ENCODE results near the gene FGF11.

FGF11 gene

DNA sequence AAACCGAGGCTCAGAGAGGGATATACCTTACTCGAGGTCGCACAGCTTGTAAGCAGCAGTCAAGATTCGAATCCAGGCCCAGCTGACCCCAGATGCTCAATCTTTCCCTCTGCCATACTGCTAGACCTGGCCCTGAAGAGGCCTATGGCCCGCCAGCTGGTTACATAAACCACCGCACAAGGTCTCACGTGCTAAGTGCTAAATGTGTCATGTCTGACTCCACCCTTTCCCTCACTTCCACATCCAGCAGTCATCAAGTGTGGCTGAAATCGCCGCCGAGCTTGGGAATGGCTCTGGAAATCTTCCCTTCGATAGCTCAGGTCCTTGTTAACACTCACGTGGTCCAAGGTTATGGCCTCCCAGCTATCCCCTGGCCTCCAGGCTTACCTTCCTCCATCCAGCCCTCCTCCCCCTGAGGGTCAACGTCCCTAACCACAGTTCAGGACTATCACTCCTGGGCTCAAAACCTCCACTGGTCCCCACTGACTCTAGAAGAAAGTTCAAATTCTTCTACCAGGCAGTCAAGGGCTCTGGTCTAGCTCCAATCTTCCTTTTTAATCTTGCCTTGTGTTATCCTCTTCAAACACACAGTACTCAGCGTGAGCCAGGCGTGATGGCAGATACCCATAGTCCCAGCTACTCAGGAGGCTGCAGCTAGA is 36.6 kb downstream of the FGF11 start:
- DNase-seq (ENCODE audit: extremely low spot score): no peak
- ChIA-PET POLR2A (interaction anchor here (1.6 kb wide), 1 partner anchor 9 kb away, joined by 10 read pairs; the partner anchor contains the start of gene POLR2A), CTCF (interaction anchor here (1.1 to 2.3 kb wide), 7 partner anchors 9 to 85 kb away, joined by 4 to 10 read pairs (median 6); partner anchors contain the start of gene TMEM102)
- TF ChIP-seq, protein P1, sequence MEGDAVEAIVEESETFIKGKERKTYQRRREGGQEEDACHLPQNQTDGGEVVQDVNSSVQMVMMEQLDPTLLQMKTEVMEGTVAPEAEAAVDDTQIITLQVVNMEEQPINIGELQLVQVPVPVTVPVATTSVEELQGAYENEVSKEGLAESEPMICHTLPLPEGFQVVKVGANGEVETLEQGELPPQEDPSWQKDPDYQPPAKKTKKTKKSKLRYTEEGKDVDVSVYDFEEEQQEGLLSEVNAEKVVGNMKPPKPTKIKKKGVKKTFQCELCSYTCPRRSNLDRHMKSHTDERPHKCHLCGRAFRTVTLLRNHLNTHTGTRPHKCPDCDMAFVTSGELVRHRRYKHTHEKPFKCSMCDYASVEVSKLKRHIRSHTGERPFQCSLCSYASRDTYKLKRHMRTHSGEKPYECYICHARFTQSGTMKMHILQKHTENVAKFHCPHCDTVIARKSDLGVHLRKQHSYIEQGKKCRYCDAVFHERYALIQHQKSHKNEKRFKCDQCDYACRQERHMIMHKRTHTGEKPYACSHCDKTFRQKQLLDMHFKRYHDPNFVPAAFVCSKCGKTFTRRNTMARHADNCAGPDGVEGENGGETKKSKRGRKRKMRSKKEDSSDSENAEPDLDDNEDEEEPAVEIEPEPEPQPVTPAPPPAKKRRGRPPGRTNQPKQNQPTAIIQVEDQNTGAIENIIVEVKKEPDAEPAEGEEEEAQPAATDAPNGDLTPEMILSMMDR (IDR thresholded peaks at IDR 0.05; ENCODE audit: control extremely low read depth, extremely low read depth, low read depth, missing control alignments): no peak

DNA sequence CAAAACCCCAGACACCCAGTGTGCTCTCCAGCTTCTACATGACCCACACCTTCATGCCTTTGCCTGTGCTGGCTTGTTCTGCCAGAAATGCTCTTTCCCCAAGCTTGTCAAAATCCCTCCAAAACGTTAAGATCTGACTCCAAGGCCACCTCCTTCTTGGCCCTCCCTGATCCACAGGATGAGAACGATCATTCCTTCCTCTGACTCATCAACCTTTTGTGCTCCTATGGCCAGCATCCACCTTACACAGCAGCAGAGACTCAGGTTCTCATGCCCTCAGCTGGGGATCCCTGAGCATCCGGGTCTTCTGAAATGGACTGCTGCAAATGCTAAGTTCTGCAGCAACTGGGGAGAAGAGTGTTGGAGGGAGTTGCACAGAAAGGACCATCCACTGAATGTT is 37.2 kb downstream of the FGF11 start:
- TF ChIP-seq, protein P1 (IDR thresholded peaks at IDR 0.05; ENCODE audit: control extremely low read depth, extremely low read depth, low read depth, missing control alignments): no peak
- CTCF ChIA-PET: interaction anchor here (1.2 to 2.3 kb wide), 6 partner anchors 10 to 84 kb away, joined by 4 to 10 read pairs (median 6); partner anchors contain the start of gene TMEM102

DNA sequence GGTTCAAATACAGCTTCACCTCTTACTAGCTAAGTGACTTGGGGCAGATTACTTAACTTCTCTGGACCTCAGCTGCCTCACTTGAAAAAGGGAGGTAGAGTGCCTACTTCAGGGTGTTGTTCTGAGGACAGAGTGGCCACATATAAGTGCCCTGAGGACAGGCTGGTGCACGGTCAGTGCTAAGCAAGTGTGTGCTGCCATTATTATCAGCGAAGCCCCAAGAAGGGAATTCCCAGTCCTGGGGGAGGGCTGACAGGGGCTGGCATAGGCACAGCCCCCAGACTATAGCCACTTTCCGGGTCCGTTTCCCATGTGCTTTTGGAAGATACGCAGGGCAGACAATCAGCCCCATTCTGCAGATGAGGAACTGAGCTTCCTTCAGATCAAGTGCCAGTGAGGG is 37.6 kb downstream of the FGF11 start:
- ChIA-PET CTCF (interaction anchor here (1.5 to 2.3 kb wide), 3 partner anchors 15 to 42 kb away, joined by 5 to 7 read pairs (median 6); partner anchors contain the start of gene TMEM102), POLR2A (interaction anchor here (1.6 kb wide), 1 partner anchor 8 kb away, joined by 10 read pairs; the partner anchor contains the start of gene POLR2A)
- TF ChIP-seq, protein P1 (IDR thresholded peaks at IDR 0.05; ENCODE audit: control extremely low read depth, extremely low read depth, low read depth, missing control alignments): no peak
- DNase-seq (ENCODE audit: extremely low spot score): no peak

More for the DNA sequence above, 37.2 kb downstream of the FGF11 start:
- POLR2A ChIA-PET: interaction anchor here (1.6 kb wide), 1 partner anchor 8 kb away, joined by 10 read pairs; the partner anchor contains the start of gene POLR2A
- no peak for DNase-seq (ENCODE audit: extremely low spot score)

DNA sequence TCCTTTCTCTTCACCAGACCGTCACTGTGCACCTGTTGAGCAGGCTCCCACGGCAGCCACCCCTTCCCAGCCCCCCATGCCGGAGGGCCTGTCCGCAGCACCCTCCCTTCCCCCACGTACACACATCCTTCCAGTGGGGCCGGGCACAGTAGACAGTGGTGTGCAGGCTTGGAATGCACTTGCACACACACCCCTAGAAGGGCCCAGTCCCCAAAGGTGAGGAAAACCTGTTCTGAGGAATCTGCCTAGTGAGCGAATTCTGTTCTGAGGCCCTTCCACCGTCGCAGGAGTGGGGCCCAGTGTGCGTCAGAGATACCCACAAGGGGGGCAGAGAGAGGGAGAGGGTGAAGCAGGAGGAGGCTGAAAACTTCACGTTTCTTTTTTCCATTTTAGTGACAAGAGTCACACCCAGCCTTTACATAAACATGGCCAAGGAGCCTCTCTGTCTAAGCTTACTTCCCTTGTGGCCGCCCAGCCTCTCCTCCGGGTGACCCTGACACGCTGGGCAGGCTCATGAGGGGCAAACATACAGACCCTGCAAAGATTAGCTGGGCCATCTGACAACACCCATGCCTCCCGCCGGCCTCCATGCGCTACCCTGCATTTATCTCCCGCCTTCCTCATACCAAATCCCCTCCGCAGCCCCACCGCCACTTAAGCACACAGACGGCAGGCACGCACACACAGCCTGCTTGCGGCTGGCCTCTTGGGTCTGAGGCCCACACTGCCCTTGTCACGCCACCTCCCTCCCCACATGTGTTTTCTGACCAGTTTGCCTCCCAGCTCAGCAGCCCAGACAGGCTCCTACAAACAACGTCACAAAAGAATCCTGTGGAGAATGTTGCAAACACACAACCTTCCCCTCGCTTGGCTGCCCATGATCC is 38.3 kb downstream of the FGF11 start:
- TF ChIP-seq, protein P1 (IDR thresholded peaks at IDR 0.05; ENCODE audit: control extremely low read depth, extremely low read depth, low read depth, missing control alignments): no peak
- DNase-seq (ENCODE audit: extremely low spot score): no peak
- ChIA-PET CTCF (interaction anchor here (1.5 to 1.7 kb wide), 2 partner anchors 15 to 37 kb away, joined by 5 to 6 read pairs; no protein-coding TSS in a partner anchor), POLR2A (no interaction called here)

DNA sequence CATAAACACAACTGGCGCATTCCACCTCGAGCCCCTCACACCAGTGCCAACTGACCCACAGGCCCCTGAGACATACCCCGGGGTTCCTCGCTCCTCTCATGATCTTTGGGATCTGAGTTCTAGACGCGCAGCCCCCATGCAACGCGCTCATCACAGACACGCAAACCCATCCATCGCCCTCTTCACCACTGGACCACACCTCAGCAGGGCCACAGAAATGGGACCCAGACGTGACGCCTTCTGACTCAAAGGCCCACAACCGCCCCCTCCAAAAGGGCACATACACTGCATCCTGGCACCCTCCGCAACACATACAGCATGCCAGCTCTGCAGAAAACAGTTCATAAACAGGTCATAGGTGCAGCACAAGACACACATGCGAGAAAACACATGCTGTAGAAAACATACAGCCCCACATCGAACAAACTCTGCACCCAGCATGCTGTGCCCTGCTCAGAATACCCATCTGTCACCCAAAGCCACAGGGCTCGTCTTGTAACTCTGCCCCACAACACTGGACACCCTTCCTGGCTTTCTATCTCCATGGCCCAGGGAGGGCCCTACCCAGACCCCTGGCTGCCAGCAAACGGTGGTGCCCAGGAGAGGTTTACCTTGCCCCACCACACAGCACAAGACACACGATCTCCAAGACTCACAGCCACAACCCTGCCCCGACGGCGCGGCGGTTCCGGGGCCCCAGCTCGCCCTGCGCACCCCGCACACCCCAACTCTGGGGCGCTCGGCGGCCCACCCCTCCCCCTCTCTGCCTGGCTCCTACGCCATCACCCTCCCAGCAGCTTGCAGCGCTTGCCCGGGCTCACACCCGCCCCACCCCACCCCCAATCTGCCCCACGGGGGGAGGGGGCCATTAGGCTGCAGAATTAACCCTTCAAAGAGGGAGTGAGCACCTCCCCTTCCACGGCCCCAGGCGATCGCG is 39.2 kb downstream of the FGF11 start:
- TF ChIP-seq, protein P1 (IDR thresholded peaks at IDR 0.05; ENCODE audit: control extremely low read depth, extremely low read depth, low read depth, missing control alignments): no peak
- ChIA-PET POLR2A (interaction anchor here (0.5 to 0.7 kb wide), 2 partner anchors 12 to 22 kb away, joined by 3 read pairs; no protein-coding TSS in a partner anchor), CTCF (interaction anchor here (1.5 to 2.6 kb wide), 2 partner anchors 26 to 82 kb away, joined by 3 to 11 read pairs; partner anchors contain the start of gene SENP3)
- peak; percentile 65 for DNase-seq (ENCODE audit: extremely low spot score)

Measured in GM10248 (cell line).